RWPE2 (cell line): ENCODE measurements around the gene TNNT2.

Experiments used
- ATAC-seq: fragments of 200-7000 bp; cut with Tn5 transposase; 3 replicates; pipeline ENCODE4 v1.9.1; 2021; ENCODE audit warnings: low read depth
- DNase-seq: peaks from one replicate; pipeline ENCODE4 v3.0.0-alpha.2; 2020; ENCODE audit warnings: low spot score
- H3K27ac ChIP-seq: fragments of 450-650 bp; 2 replicates; pipeline ENCODE4 v1.5.1; 2017; ENCODE audit warnings: mild to moderate bottlenecking; ENCODE audit not compliant: poor library complexity, severe bottlenecking
- H3K27me3 ChIP-seq: fragments of 250-450 bp; sonication (Bioruptor Pico); 2 replicates; pipeline ENCODE4 v1.5.1; 2021; ENCODE audit warnings: mild to moderate bottlenecking, moderate library complexity; ENCODE audit not compliant: insufficient read depth, poor library complexity, severe bottlenecking
- H3K36me3 ChIP-seq: fragments of 250-450 bp; sonication (Bioruptor Pico); 2 replicates; pipeline ENCODE4 v1.5.1; 2020; ENCODE audit warnings: low read depth, mild to moderate bottlenecking, moderate library complexity
- H3K4me1 ChIP-seq: fragments of 250-450 bp; sonication (Bioruptor Pico); 2 replicates; pipeline ENCODE4 v1.5.1; 2021; ENCODE audit warnings: mild to moderate bottlenecking, moderate library complexity; ENCODE audit not compliant: insufficient read depth, poor library complexity, severe bottlenecking
- H3K4me3 ChIP-seq: fragments of 250-450 bp; sonication (Bioruptor Pico); 2 replicates; pipeline ENCODE4 v1.5.1; 2021; ENCODE audit warnings: mild to moderate bottlenecking, moderate library complexity; ENCODE audit not compliant: severe bottlenecking
- H3K9me3 ChIP-seq: fragments of 250-450 bp; sonication (Bioruptor Pico); 2 replicates; pipeline ENCODE4 v1.5.1; 2021; ENCODE audit warnings: mild to moderate bottlenecking, moderate library complexity; ENCODE audit not compliant: severe bottlenecking
- TF ChIP-seq, protein P1 (sequence below): fragments of 450-650 bp; IDR thresholded peaks from one replicate; pipeline ENCODE4 v1.5.1; 2017; ENCODE audit warnings: mild to moderate bottlenecking, moderate library complexity; ENCODE audit not compliant: poor library complexity, severe bottlenecking

Gene TNNT2

DNA sequence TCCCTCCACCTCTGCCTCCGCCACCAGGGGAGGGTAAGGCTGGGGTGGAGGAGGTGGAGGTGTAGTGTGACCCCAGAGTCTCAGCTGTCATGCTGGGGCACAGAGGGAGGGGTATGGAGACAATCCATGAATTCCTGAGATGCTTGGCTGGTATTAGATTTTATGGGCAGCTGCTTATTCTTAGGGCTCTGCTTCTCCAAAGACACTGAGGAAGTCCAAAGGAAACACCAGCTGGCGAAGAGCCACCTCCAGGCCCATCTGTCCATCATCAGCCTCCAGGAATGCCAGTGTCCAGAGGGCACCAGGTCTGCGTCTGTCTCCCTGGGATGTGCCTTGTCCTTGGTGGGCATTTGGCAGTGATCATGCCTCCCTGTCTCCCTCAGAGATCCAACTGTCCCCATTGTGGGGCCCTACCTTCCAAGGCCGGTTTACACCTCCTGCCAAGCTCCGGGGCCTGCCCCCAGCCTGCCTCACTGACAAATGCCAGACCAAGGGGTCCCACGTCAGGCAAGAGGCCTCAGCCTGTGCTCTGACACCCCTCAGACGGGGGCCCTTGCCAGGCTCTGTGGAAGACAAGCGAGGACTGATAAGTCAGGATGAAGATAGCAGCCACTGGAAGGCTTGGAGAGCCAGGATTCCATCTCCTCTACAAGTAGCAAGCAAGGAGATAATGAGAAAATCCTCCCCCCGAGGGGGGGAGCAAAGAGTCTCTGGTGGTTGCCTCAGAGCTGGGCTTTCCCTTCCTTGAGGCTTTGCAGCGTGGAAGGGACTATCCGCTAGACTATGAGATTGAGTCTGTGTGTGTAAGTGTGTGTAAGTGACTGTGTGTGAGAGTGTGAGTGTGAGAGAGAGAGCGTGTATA is 42.5 kb upstream of the TNNT2 start:
- no peaks in the 10 kb centered on the region for H3K4me1 ChIP-seq
- H3K36me3 ChIP-seq: no peaks in the 10 kb centered on the region
- H3K27ac ChIP-seq: no peak overlapping the region
- TF ChIP-seq, protein P1, sequence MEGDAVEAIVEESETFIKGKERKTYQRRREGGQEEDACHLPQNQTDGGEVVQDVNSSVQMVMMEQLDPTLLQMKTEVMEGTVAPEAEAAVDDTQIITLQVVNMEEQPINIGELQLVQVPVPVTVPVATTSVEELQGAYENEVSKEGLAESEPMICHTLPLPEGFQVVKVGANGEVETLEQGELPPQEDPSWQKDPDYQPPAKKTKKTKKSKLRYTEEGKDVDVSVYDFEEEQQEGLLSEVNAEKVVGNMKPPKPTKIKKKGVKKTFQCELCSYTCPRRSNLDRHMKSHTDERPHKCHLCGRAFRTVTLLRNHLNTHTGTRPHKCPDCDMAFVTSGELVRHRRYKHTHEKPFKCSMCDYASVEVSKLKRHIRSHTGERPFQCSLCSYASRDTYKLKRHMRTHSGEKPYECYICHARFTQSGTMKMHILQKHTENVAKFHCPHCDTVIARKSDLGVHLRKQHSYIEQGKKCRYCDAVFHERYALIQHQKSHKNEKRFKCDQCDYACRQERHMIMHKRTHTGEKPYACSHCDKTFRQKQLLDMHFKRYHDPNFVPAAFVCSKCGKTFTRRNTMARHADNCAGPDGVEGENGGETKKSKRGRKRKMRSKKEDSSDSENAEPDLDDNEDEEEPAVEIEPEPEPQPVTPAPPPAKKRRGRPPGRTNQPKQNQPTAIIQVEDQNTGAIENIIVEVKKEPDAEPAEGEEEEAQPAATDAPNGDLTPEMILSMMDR: no peak
- H3K4me3 ChIP-seq: no peak overlapping the region
- H3K9me3 ChIP-seq: no peaks in the 10 kb centered on the region
- ATAC-seq (0 out of 3 replicates have a peak, but pooled peaks have one; percentile 10), DNase-seq (no peak)
- no peaks in the 10 kb centered on the region for H3K27me3 ChIP-seq

DNA sequence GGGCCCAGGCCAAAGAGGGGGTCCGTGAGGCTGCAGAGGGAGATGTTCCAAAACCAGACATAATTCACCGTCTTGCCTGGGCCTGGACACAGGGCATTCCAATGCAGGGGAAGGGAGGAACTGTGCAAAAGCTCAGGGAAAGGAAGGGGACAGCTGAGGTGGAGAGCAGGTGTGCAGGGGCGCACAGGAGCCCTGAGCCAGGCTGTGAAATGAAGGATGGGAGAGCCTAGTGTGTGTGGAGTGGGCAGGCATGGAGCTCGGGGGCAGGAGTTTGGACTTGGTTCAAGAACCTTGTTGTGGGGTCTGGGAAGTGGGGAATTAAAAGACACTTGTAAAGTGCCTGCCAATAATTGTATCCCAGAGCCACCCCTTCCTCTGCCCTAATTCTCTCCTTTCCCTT is 41.8 kb upstream of the TNNT2 start:
- TF ChIP-seq, protein P1: no peak
- ATAC-seq: no peak

DNA sequence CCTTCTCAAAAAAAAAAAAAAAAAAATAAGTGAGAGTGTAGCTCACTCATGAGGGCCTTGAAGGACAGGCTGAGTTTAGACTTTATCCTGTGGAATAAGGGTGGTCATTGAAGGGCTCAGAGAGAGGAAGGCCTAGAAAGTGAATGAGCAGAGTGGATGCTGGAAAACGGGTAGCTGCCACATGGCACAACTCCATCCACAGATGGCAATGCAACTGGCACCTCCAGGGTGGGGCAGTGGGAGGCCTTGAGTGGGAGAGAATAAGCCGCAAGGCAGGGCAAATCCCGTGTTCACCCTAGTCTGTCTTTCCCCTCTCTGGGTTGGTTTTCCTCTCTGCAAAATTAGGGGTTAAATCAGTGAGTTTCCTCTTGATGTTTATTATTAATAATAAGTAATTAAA is 41.0 kb upstream of the TNNT2 start:
- Histone ChIP-seq H3K27ac (no peak overlapping the region), H3K27me3 (no peaks in the 10 kb centered on the region), H3K36me3 (no peaks in the 10 kb centered on the region), H3K9me3 (no peaks in the 10 kb centered on the region), H3K4me1 (no peaks in the 10 kb centered on the region), H3K4me3 (no peak overlapping the region)
- no peak for DNase-seq
- no peak for ATAC-seq
- TF ChIP-seq, protein P1: no peak

More for the DNA sequence above, 41.8 kb upstream of the TNNT2 start:
- H3K9me3 ChIP-seq: no peaks in the 10 kb centered on the region
- H3K36me3 ChIP-seq: no peaks in the 10 kb centered on the region
- H3K4me1 ChIP-seq: no peaks in the 10 kb centered on the region
- DNase-seq: no peak
- H3K27ac ChIP-seq: no peak overlapping the region
- H3K27me3 ChIP-seq: no peaks in the 10 kb centered on the region
- H3K4me3 ChIP-seq: no peak overlapping the region

DNA sequence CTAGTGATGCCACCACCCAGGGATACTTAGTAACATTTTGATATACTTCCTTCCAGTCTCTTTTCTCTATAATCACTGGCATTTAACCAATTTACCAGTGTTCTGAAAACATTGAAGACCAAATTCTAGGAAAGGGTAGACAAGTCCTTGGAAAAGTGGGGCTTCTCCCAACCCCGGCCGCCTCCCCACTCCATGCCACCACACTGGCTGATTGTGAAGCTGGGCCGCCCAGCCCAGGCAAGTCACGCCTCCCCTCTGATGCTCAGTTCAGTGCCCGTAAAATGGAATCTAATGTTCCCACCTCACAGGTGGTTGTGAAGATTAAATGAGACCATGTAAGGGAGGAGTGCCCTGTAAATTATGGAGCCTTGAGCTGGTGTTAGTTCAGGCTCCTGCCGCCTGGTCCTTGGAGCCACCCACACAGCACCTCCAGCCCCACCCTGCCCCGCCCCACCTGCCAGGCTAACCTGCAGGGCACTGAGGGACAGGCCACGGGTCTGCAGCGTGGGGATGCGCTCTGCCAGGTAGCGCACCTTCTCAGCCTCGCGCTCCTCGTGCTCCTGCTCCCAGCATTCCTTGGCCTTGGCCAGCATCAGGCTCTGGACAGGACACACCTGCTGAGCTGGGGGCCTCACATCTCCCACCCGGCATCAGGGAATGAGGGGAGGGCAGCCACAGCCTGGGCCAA is 36.7 kb upstream of the TNNT2 start:
- Histone ChIP-seq H3K36me3 (no peaks in the 10 kb centered on the region), H3K4me1 (no peaks in the 10 kb centered on the region), H3K27me3 (no peaks in the 10 kb centered on the region), H3K27ac (no peak overlapping the region), H3K9me3 (no peaks in the 10 kb centered on the region), H3K4me3 (no peak overlapping the region)
- ATAC-seq (no peak), DNase-seq (no peak)
- TF ChIP-seq, protein P1: no peak
